ENCODE data around the gene C1GALT1.
"Not testable (repeated sequence)": the region's sequence is repeated elsewhere in the genome, so short reads cannot be mapped to it uniquely, and the experiment has no call there.

C1GALT1 gene

GRCh38 chr7:7182156-7183060 is at the start of gene C1GALT1:
TSS of gene C1GALT1 (plus strand) at chr7:7182544. CDS start at chr7:7234320, 51,776 bp downstream.
- DNase-seq (ENCODE audit: low read depth in 2 of 2): peak; percentile 94 to 95

GRCh38 chr7:7134046-7134445 is 48.3 kb upstream of the C1GALT1 start:
- DNase-seq (ENCODE audit: low read depth in 2 of 2): no peak

DNA sequence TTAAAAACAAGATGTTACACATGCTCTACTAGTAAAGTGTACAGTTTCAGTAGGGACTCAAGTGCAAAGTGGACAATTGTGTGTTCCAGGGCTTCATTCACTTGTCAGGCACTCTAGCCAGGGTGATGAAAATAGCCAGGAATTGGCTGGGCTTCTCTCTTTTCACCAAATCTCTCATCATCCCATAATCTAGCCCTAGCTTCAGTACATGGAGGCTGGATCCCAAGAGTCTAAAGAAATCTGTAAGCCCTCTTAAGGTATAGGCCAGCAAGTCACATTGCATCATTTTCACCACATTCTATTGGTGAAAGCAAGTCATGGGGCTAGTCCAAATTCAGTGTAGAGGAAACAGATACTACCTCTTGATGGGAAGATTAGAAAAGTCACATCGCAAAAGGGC is 47.3 kb upstream of the C1GALT1 start:
- DNase-seq (ENCODE audit: low read depth in 2 of 2): no peak

- not testable (repeated sequence) for DNase-seq (ENCODE audit: low read depth in 2 of 2)
Measured at GRCh38 chr7:7135924-7136323, 46.4 kb upstream of the C1GALT1 start.

DNA sequence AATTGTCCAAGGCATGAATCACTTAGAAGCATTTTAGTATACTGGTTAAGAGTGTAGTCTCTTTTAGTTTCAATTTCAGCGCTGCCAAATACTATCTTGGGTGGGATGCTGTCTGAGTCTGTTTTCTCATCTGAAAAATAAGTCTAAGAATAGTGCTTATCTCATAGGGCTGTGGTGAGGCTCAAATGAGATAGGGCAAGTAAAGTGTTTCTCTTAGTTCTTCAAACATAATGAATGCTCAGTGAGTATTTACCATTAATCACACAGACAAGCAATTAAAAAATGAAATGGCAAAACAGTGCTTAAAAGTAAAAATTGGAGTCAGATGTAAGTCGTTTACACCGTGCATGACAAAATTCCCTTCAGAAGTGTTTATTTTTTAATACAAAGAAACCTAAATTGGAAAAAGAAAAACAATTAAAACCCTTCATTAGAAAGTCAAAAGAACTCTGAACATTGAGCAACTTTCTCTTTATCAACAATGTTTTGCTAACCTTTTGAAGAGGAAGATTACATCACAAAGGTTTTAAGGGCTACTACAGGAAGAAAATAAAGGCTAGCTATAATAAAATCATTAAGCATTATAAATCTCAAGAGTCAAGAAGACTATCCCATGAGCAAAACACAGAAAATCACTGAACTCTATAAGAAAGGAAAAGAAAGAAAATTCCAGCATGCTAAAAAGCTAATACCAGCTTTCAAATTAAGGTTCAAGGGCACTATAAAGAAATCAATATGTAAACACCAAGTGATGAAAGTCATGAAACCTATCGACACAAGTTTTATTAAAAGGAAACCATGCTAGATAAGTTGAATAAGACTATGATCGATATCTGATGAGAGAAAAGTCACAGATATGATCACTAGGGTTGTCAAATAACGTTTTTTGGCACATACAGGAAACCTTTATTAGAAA is 45.6 kb upstream of the C1GALT1 start:
- no peak for DNase-seq (ENCODE audit: low read depth in 2 of 2)

- DNase-seq (ENCODE audit: low read depth in 2 of 2): no peak
Measured at GRCh38 chr7:7138897-7139296, 43.4 kb upstream of the C1GALT1 start.

DNA sequence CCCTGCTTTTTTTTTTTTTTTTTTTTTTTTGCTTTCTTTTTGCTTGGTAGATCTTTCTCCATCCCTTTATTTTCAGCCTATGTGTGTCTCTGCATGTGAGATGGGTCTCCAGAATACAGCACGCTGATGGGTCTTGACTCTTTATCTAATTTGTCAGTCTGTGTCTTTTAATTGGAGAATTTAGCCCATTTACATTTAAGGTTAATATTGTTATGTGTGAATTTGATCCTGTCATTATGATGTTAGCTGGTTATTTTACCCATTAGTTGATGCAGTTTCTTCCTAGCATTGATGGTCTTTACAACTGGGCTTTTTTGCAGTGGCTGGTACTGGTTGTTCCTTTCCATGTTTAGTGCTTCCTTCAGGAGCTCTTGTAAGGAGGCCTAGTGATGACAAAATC is 38.9 kb upstream of the C1GALT1 start:
- DNase-seq (ENCODE audit: low read depth in 2 of 2): not testable (repeated sequence)

DNA sequence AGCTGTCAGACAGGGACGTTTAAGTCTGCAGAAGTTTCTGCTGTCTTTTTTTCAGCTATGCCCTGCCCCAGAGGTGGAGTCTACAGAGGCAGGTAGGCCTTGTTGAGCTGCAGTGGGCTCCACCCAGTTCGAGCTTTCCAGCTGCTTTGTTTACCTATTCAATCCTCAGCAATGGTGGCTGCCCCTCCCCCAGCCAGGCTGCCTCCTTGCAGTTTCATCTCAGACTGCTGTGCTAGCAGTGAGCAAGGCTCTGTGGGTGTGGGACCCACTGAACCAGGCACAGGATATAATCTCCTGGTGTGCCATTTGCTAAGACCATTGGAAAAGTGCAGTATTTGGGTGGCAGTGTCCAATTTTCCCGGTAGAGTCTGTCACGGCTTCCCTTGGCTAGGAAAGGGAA is 37.2 kb upstream of the C1GALT1 start:
- not testable (repeated sequence) for DNase-seq (ENCODE audit: low read depth in 2 of 2)

GRCh38 chr7:7146837-7147236 is 35.5 kb upstream of the C1GALT1 start:
- no peak for DNase-seq (ENCODE audit: low read depth in 2 of 2)

GRCh38 chr7:7148798-7149481 is 33.4 kb upstream of the C1GALT1 start:
- DNase-seq (ENCODE audit: low read depth in 2 of 2): no peak

GRCh38 chr7:7151285-7151684 is 31.1 kb upstream of the C1GALT1 start:
- no peak for DNase-seq (ENCODE audit: low read depth in 2 of 2)

DNA sequence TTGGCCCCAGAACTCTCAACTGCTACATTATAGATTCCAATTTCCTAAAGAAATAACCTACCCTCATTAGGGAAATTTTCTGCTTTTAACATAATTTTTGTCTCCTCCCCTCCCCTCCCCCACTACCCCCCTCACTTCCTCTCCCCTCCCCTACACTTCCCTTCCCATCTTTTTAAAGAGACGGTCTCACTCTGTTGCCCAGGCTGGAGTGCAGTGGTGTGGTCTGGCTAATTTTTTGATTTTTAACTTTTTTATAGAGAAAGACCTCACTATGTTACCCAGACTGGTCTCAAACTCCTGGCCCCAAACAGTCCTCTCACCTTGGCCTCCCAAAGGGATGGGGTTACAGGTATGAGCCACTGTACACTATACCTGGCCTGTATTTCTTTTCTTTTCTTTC is 30.5 kb upstream of the C1GALT1 start:
- no peak for DNase-seq (ENCODE audit: low read depth in 2 of 2)

DNA sequence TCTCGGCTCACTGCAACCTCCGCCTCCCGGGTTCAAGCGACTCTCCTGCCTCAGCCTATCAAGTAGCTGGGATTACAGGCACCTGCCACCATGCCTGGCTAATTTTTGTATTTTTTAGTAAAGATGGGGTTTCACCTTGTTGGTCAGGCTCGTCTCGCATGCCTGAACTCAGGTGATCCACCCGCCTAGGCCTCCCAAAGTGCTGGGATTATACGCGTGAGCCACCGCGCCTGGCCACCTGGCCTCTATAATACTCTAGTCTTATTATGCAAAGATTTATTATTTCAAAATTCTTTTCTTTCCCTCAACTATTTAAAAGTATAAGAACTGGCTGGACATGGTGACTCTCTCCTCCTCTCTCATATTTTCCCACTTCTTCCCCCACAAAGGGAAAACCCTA is 30.0 kb upstream of the C1GALT1 start:
- DNase-seq (ENCODE audit: low read depth in 2 of 2): no peak

- DNase-seq (ENCODE audit: low read depth in 2 of 2): not testable (repeated sequence)
Measured at GRCh38 chr7:7154355-7154754, 28.0 kb upstream of the C1GALT1 start.

- DNase-seq (ENCODE audit: low read depth in 2 of 2): no peak
Measured at GRCh38 chr7:7156663-7157062, 25.7 kb upstream of the C1GALT1 start.

DNA sequence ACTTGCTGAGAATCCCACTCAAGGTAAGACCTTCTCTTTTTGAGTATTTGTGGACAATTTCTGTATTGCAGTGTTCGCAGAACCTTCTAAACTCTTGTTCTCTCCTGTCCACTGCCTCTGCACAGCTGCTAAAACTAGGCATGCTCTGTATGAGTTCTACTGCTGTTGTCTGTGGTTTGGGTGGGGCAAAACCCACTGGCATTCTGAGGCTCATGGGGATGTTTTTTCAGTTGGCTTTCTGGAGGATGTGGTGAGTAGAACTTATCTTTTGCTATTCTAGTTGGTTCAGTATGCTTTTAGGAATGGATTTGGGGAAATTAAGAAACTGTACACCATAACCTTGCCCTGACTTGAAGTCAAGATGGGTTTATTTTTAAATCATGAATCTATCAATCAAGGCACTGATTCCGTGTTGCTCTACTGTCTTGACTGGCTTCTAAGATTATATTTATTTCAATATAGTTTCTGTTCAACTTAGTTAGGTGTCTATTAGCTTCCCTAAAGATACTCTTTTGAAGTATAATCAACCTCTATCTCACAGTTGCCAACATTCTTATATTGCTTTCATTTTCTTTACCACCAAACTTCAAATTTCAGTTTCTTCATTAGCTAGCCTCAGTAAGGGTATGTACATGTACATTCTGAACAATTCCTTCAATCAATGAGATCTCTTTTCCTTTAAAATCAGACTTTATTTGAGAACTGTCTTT is 25.0 kb upstream of the C1GALT1 start:
- DNase-seq (ENCODE audit: low read depth in 2 of 2): peak in 1 of 2 donors; percentile 19

DNA sequence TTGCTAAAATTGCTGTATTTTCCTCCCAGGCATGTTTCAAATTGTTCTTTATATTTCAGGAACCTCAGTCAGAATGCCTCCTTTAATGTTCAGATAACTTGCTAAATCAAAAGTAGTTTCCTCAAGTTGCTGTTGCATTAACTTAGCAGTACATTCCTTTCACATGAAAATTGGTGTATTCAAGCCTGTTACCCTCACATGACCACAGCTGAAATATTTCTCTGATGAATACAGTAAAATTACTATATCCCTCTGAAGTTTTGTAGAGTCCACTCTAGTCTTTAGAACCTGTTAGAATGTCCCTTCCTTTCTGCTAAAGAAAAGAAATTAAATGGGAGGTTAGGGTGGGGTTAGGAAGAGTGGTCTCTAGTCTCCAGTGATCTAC is 24.5 kb upstream of the C1GALT1 start:
- DNase-seq (ENCODE audit: low read depth in 2 of 2): no peak

DNA sequence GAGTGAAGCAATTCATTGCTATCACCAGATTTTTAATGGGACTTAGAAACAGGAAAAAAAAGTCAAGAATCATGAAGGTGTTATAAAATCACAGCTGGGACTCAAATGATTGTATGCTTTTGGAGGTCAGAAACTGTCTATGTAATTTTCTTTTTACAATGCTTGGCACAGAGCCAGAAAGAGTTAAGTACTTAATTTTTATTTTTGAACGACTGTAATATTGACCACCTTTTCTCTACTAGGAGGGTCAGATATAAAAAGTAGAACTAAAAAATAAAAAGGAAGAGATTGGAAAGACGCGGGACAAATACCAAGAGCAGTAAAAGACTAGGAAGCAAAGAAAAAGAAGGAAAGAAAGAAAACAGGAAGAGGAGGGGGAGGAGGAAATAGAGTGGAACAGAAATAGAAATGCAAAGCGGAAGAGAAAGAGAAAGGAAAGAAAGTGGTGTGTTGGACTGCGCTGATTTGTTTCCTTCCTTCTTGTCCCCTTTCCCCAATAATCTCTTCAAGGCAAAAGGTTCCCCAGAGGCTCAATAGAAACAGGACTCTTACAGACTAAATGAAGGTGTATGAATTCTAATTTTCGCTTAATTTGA is 23.2 kb upstream of the C1GALT1 start:
- DNase-seq (ENCODE audit: low read depth in 2 of 2): no peak

DNA sequence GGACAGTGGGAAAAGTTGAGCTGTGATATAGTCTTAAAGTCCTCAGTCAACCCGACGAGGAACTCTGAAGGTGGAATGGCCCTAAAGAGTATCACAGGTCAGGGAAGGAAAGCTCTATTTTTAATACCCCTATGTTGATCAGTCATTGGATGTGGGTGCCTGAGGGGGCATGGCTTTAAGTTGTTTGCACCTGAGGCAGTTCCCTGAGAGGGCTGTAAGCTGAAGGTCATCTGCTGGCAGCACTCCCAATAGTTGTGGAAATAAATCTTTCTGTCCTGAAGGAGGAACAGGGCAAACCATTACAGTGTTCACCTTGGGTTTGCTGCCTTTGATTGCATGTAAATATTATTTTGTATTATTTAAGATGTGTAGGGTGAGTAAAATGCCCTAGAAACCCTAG is 17.8 kb upstream of the C1GALT1 start:
- no peak for DNase-seq (ENCODE audit: low read depth in 2 of 2)

- DNase-seq (ENCODE audit: low read depth in 2 of 2): no peak
Measured at GRCh38 chr7:7165372-7165771, 17.0 kb upstream of the C1GALT1 start.

DNA sequence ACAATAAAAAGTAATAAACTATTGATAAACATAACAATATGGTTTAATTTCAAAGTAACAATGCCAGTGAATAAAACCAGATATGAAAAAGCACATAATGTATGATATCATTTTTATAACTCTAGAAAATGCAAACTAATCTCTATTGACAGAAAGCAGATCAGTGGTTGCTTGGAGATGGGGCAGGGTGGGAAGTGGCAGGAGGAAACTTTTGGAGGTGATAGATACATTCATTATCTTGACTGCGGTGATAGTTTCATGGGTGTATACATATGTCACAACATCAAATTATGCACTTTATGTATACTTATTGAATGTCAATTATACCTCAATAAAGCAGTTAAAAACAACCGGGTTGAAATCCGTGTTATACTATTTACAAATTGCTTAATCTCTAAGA is 16.0 kb upstream of the C1GALT1 start:
- no peak for DNase-seq (ENCODE audit: low read depth in 2 of 2)
